Naive thymus-derived CD4-positive, alpha-beta T cell (primary cell): Measurements from ENCODE around the gene P3H2. TPM values are rescaled to one million over a fixed set of nuclear protein-coding genes. Genes with fewer than 3 reads are reported as not detected.

Source experiments
- ATAC-seq: fragments of 150-1000 bp; cut with Tn5 transposase; 2 replicates; pipeline ENCODE4 v1.10.0; 2021; ENCODE audit warnings: mild to moderate bottlenecking, moderate library complexity
- CTCF ChIA-PET: fragments of 350-600 bp; sonication (Branson Sonifier 250); formaldehyde crosslinking; loops from one replicate; lab custom pipeline; 2021; ENCODE audit warnings: antibody characterized with exemption; lab: Charles Lee
- POLR2A ChIA-PET: fragments of 350-600 bp; sonication (Branson Sonifier 250); formaldehyde crosslinking; loops from one replicate; lab custom pipeline; 2021; ENCODE audit warnings: antibody characterized with exemption, inconsistent platforms; lab: Charles Lee
- DNase-seq, 9 donors: peaks; one replicate each; pipeline versions ENCODE4 v3.0.0 to v3.0.0-alpha.2; 2020 to 2022; ENCODE audit warnings: mixed read lengths in 1 of 9
- H3K27ac ChIP-seq: one replicate; pipeline ENCODE4 v1.7.0; 2013; ENCODE audit warnings: mild to moderate bottlenecking, low read depth, low read length, moderate library complexity
- H3K27me3 ChIP-seq, 2 donors: one replicate each; pipeline ENCODE4 v1.7.0; 2013; ENCODE audit warnings: low read length in 2 of 2, mild to moderate bottlenecking in 2 of 2, moderate library complexity in 2 of 2; ENCODE audit not compliant: control insufficient read depth in 2 of 2, insufficient read depth in 2 of 2
- H3K36me3 ChIP-seq, 3 experiments: 1 replicate in 2 of 3; 2 replicates in 1 of 3; pipeline ENCODE4 v1.7.0; 2013; ENCODE audit warnings: low read length in 3 of 3, mild to moderate bottlenecking in 3 of 3, moderate library complexity in 1 of 3; ENCODE audit not compliant: insufficient read depth in 3 of 3, control insufficient read depth in 2 of 3
- H3K4me1 ChIP-seq, 2 donors: one replicate each; pipeline ENCODE4 v1.7.0; 2013; ENCODE audit warnings: low read length in 2 of 2, mild to moderate bottlenecking in 2 of 2, moderate library complexity in 1 of 2; ENCODE audit not compliant: control insufficient read depth in 2 of 2, insufficient read depth in 2 of 2
- H3K4me3 ChIP-seq: 2 replicates; pipeline ENCODE4 v1.7.0; 2013; ENCODE audit warnings: mild to moderate bottlenecking, low read length
- H3K9me3 ChIP-seq, 3 experiments: 1 replicate in 2 of 3; 2 replicates in 1 of 3; pipeline ENCODE4 v1.7.0; 2013; ENCODE audit warnings: low read length in 3 of 3; ENCODE audit not compliant: control insufficient read depth in 2 of 3
- H3K27ac Mint-ChIP-seq, 9 donors: one replicate each; pipeline ENCODE4 v1.8.0; 2020 to 2022; ENCODE audit warnings: mixed read lengths in 9 of 9, mild to moderate bottlenecking in 8 of 9, moderate library complexity in 5 of 9, inconsistent platforms in 2 of 9
- H3K27me3 Mint-ChIP-seq, 5 donors: one replicate each; pipeline ENCODE4 v1.8.0; 2021 to 2022; ENCODE audit warnings: mixed read lengths in 5 of 5, mild to moderate bottlenecking in 1 of 5
- H3K36me3 Mint-ChIP-seq, 5 donors: one replicate each; pipeline ENCODE4 v1.8.0; 2020 to 2022; ENCODE audit warnings: mixed read lengths in 5 of 5, mild to moderate bottlenecking in 3 of 5, inconsistent platforms in 1 of 5
- H3K4me1 Mint-ChIP-seq, 7 donors: one replicate each; pipeline ENCODE4 v1.8.0; 2020 to 2022; ENCODE audit warnings: mixed read lengths in 7 of 7, mild to moderate bottlenecking in 3 of 7, inconsistent platforms in 1 of 7
- H3K4me3 Mint-ChIP-seq, 10 donors: one replicate each; pipeline ENCODE4 v1.8.0; 2020 to 2022; ENCODE audit warnings: mild to moderate bottlenecking in 10 of 10, mixed read lengths in 10 of 10, moderate library complexity in 6 of 10, inconsistent platforms in 2 of 10
- H3K9me3 Mint-ChIP-seq, 11 donors: one replicate each; pipeline ENCODE4 v1.8.0; 2020 to 2022; ENCODE audit warnings: mixed read lengths in 11 of 11, mild to moderate bottlenecking in 4 of 11, inconsistent platforms in 1 of 11, moderate library complexity in 1 of 11
- intact Hi-C, 2 donors: fragments of 100-400 bp; cut with micrococcal nuclease; formaldehyde crosslinking; loops; one replicate each; pipeline ENCODE4 v1.15.1; 2023
- polyA plus RNA-seq, 2 donors: library from polyadenylated mRNA; unstranded; fragments of 300-500 nt; fragmentation: Illumina TruSeq; gene quantifications; one replicate each; pipeline ENCODE4 v1.2.3, GENCODE V29; 2021
- total RNA-seq, 6 experiments: library from RNA in 5 of 6; stranded (reverse) in 5 of 6; gene quantifications; 1 replicate in 5 of 6; 2 replicates in 1 of 6; pipeline ENCODE4 v1.2.3 and lab custom pipeline; 2021 to 2026

Gene P3H2
- total and polyA plus RNA-seq, 7 experiments from 2014 or later, result 0.48 to 1.8 TPM; not detected in 5

- Histone ChIP-seq H3K9me3 (no peaks in the 10 kb centered on the region), H3K27me3 (no peaks in the 10 kb centered on the region), H3K36me3 (no peaks in the 10 kb centered on the region), H3K4me3 (no peak overlapping the region), H3K4me1 (no peaks in the 10 kb centered on the region), H3K27ac (no peak overlapping the region)
- Mint-ChIP-seq H3K36me3 (no peaks in the 10 kb centered on the region), H3K27me3 (peaks cover 0 to 9% (median 5%) of the 10 kb centered on the region in 5 donors), H3K9me3 (peaks cover 0 to 4% (median 0%) of the 10 kb centered on the region in 11 donors), H3K4me1 (no peaks in the 10 kb centered on the region), H3K27ac (no peak overlapping the region), H3K4me3 (no peak overlapping the region)
- ChIA-PET POLR2A (no interaction called here), CTCF (no interaction called here)
- ATAC-seq, result no peak
- intact Hi-C loops, result no loop called here
- no peak for DNase-seq
These were observed 212.1 kb downstream of the P3H2 start for GRCh38 chr3:189908646-189909045.

GRCh38 chr3:189907803-189908202, 212.9 kb downstream of the P3H2 start:
- no peak for ATAC-seq
- no peaks in the 10 kb centered on the region for H3K36me3 Mint-ChIP-seq
- Histone ChIP-seq H3K9me3 (no peaks in the 10 kb centered on the region), H3K36me3 (no peaks in the 10 kb centered on the region), H3K4me1 (no peaks in the 10 kb centered on the region), H3K27ac (no peak overlapping the region), H3K4me3 (no peak overlapping the region), H3K27me3 (no peaks in the 10 kb centered on the region)
- intact Hi-C loops, result no loop called here
- CTCF ChIA-PET, result interaction anchor here (1.3 kb wide), 1 partner anchor 635 kb away, joined by 3 read pairs; no protein-coding TSS in a partner anchor
- POLR2A ChIA-PET, result no interaction called here
- no peak overlapping the region for H3K4me3 Mint-ChIP-seq
- H3K4me1 Mint-ChIP-seq, result no peaks in the 10 kb centered on the region
- H3K9me3 Mint-ChIP-seq, result peaks cover 0 to 4% (median 0%) of the 10 kb centered on the region in 11 donors
- DNase-seq, result no peak
- peaks cover 0 to 5% (median 0%) of the 10 kb centered on the region in 5 donors for H3K27me3 Mint-ChIP-seq
- H3K27ac Mint-ChIP-seq, result no peak overlapping the region

Other genes starting within 250 kb of the P3H2 start
- under 1 TPM in 2 of 5 experiments, not detected in 3; 0.08 to 0.32 TPM for gene CLDN1, start 201.5 kb upstream of the P3H2 start, total RNA-seq
- under 1 TPM in 1 of 2 donors, not detected in 1; 0.22 TPM for gene CLDN1, start 201.5 kb upstream of the P3H2 start, polyA plus RNA-seq